Endothelial cell of umbilical vein (primary cell): ENCODE measurements around the gene VPS26C. TPM values are rescaled to one million over a fixed set of nuclear protein-coding genes. Genes with fewer than 3 reads are reported as not detected.

ENCODE experiments used
- BruUV-seq: library from RNA; stranded (reverse); fragments of 400-500 nt; replicated peaks from 2 replicates; lab custom pipeline; 2021; lab: Mats Ljungman, UMichigan
- CTCF ChIA-PET: fragments of 300-600, 350-600 bp; sonication (Branson Sonifier 250); formaldehyde crosslinking; loops from one replicate; lab custom pipeline; 2021; ENCODE audit warnings: antibody characterized with exemption, inconsistent platforms; lab: Charles Lee
- POLR2A ChIA-PET: fragments of 300-600, 350-600 bp; sonication (Branson Sonifier 250); formaldehyde crosslinking; loops from one replicate; lab custom pipeline; 2021; ENCODE audit warnings: antibody characterized with exemption, inconsistent platforms; lab: Charles Lee
- DNase-seq: peaks from one replicate; pipeline ENCODE4 v3.0.0-alpha.2; 2011; ENCODE audit warnings: low read depth, low spot score
- FAIRE-seq: peaks from 2 replicates; lab custom pipeline; 2011; peaks lifted over from hg19 to GRCh38; lab: Jason Lieb, UNC
- H2AFZ ChIP-seq: 2 replicates; pipeline ENCODE4 v1.6.0; 2012; ENCODE audit warnings: low read depth, low read length, control low read depth, inconsistent platforms
- H3K27ac ChIP-seq: 2 replicates; pipeline ENCODE4 v1.5.1; 2011; ENCODE audit warnings: low read depth, mild to moderate bottlenecking, control low read depth, low read length, moderate library complexity; ENCODE audit not compliant: insufficient read depth
- H3K27me3 ChIP-seq, 2 experiments: 2 replicates each; pipeline versions ENCODE4 v1.6.0 to v1.6.1; 2011; ENCODE audit warnings: low read length in 2 of 2, mixed read lengths in 1 of 2; ENCODE audit not compliant: control insufficient read depth in 2 of 2, insufficient read depth in 2 of 2
- H3K36me3 ChIP-seq, 2 experiments: 2 replicates in 1 of 2; 3 replicates in 1 of 2; pipeline ENCODE4 v1.5.1; 2011; ENCODE audit warnings: low read length in 2 of 2, mild to moderate bottlenecking in 1 of 2, moderate library complexity in 1 of 2; ENCODE audit not compliant: control insufficient read depth in 2 of 2, insufficient read depth in 2 of 2; ENCODE audit errors: extremely low read depth in 1 of 2
- H3K4me1 ChIP-seq: 3 replicates; pipeline ENCODE4 v1.5.1; 2011; ENCODE audit warnings: mild to moderate bottlenecking, low read length; ENCODE audit not compliant: control insufficient read depth, insufficient read depth; ENCODE audit errors: extremely low read depth
- H3K4me2 ChIP-seq: 2 replicates; pipeline ENCODE4 v1.6.1; 2011; ENCODE audit warnings: low read length, control low read depth, mixed read lengths; ENCODE audit not compliant: insufficient read depth
- H3K4me3 ChIP-seq, 3 experiments: fragments of 200-600 bp in 1 of 3; sonication (generic), shearing (Covaris generic) in 1 of 3; replicated peaks in 1 of 3; 2 replicates each; pipeline ENCODE4 v1.5.1; 2011 to 2016; ENCODE audit warnings: control low read depth in 3 of 3, low read length in 3 of 3, mild to moderate bottlenecking in 2 of 3, inconsistent platforms in 1 of 3, low read depth in 1 of 3, moderate library complexity in 1 of 3; ENCODE audit not compliant: insufficient read depth in 1 of 3
- H3K79me2 ChIP-seq: 2 replicates; pipeline ENCODE4 v1.6.0; 2012; ENCODE audit warnings: low read length, inconsistent platforms; ENCODE audit not compliant: control insufficient read depth, insufficient read depth
- H3K9ac ChIP-seq: replicated peaks from 2 replicates; pipeline ENCODE3; 2011; ENCODE audit warnings: low read length, control low read depth; ENCODE audit not compliant: insufficient read depth; ENCODE audit errors: extremely low read depth
- H3K9me1 ChIP-seq: replicated peaks from 3 replicates; pipeline ENCODE4 v1.6.0; 2011; ENCODE audit warnings: mild to moderate bottlenecking, low read length; ENCODE audit not compliant: control insufficient read depth, insufficient read depth; ENCODE audit errors: extremely low read depth
- H3K9me3 ChIP-seq: replicated peaks from 2 replicates; pipeline ENCODE4 v1.5.1; 2012; ENCODE audit warnings: low read length, inconsistent platforms; ENCODE audit not compliant: control insufficient read depth, insufficient read depth
- H4K20me1 ChIP-seq: replicated peaks from 2 replicates; pipeline ENCODE3; 2011; ENCODE audit warnings: mild to moderate bottlenecking, low read length; ENCODE audit not compliant: control insufficient read depth, insufficient read depth; ENCODE audit errors: extremely low read depth
- EZH2 ChIP-seq: IDR thresholded peaks from 2 replicates; pipeline ENCODE4 v1.6.1; 2012; ENCODE audit warnings: borderline replicate concordance, low read depth, mild to moderate bottlenecking, moderate library complexity, low read length, inconsistent platforms; ENCODE audit not compliant: severe bottlenecking
- FOS ChIP-seq: IDR thresholded peaks from 2 replicates; pipeline ENCODE4 v1.6.1; 2011; ENCODE audit warnings: mild to moderate bottlenecking, low read length, moderate library complexity, borderline replicate concordance; ENCODE audit not compliant: insufficient read depth
- GATA2 ChIP-seq: IDR thresholded peaks from 2 replicates; pipeline ENCODE4 v1.7.0; 2011; ENCODE audit warnings: low read depth, mild to moderate bottlenecking, moderate library complexity, mixed read lengths, low read length; ENCODE audit not compliant: insufficient read length, insufficient read depth
- JUN ChIP-seq: IDR thresholded peaks from 2 replicates; pipeline ENCODE4 v1.6.1; 2011; ENCODE audit warnings: borderline replicate concordance, low read depth; ENCODE audit not compliant: insufficient read length, insufficient read depth
- MYC ChIP-seq: IDR thresholded peaks from one replicate; pipeline ENCODE4 v1.6.1; 2011; ENCODE audit warnings: mild to moderate bottlenecking, low read depth, low read length
- POLR2A ChIP-seq: IDR thresholded peaks from 2 replicates; pipeline ENCODE4 v1.6.1; 2012; ENCODE audit warnings: low read depth, mild to moderate bottlenecking, control low read depth, low read length
- POLR2AphosphoS5 ChIP-seq: IDR thresholded peaks from 2 replicates; pipeline ENCODE4 v1.6.1; 2012; ENCODE audit warnings: low read depth, mild to moderate bottlenecking, control low read depth, low read length, moderate library complexity; ENCODE audit not compliant: insufficient read depth
- dilution Hi-C: fragments of 300-500 bp; cut with MboI; formaldehyde crosslinking; loops from one replicate; pipeline ENCODE4 v1.15.0; 2019; ENCODE audit warnings: low sequenced_read_pairs; ENCODE audit not compliant: extremely low pct_ligation_motif_present
- intact Hi-C: fragments of 100-400 bp; cut with micrococcal nuclease; formaldehyde crosslinking; loops from one replicate; pipeline ENCODE4 v1.10.0; 2022
- polyA plus RNA-seq, 4 experiments: library from polyadenylated mRNA; depleted of rRNA in 3 of 4; stranded (reverse) in 3 of 4; unstranded in 1 of 4; fragments of >200 nt; gene quantifications; 2 replicates each; pipeline versions ENCODE4 v1.2.1 to v1.2.3, GENCODE V29; 2011 to 2012; ENCODE audit warnings: missing spikeins in 1 of 4
- total RNA-seq: library from RNA; stranded (reverse); gene quantifications from 2 replicates; pipeline ENCODE4 v1.2.3, GENCODE V29; 2021
- TF ChIP-seq, protein P1 (sequence below): IDR thresholded peaks from 2 replicates; pipeline ENCODE4 v1.6.1; 2011; ENCODE audit not compliant: insufficient read depth, insufficient read length
- TF ChIP-seq, protein P2 (sequence below), 2 donors: IDR thresholded peaks; 1 replicate in 1 of 2; 2 replicates in 1 of 2; pipeline ENCODE4 v1.5.1; 2011; ENCODE audit warnings: low read length in 2 of 2, mild to moderate bottlenecking in 2 of 2, moderate library complexity in 2 of 2, control low read depth in 1 of 2, inconsistent platforms in 1 of 2, low read depth in 1 of 2; ENCODE audit not compliant: insufficient read depth in 1 of 2; ENCODE audit errors: extremely low read depth in 1 of 2

Gene VPS26C
- total and polyA plus RNA-seq, 2 donors (not counting 3 experiments of a cell fraction or from before 2014, with no cell fraction given) = 35.2 to 53.7 TPM

DNA sequence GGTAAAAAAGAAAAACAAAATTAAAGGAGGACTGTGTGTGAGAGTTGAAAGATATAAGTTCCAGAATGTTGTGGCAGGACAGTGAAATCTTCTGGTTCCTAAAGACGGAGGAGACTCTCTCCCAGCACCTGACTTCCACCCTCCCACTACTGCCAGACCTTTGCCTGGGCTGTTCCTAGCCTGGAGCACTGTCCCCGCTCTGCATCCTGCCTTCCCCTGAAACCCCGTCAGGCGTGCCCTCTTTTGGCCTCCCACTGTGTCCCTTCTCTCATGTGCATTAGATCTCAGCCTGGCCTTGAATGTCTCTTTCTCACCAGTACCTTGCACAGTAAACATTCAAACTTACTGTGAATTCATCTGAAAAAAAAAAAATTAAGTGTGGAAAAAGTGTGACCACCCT is 74.1 kb downstream of the VPS26C start:
- H3K9me3 ChIP-seq = no peaks in the 10 kb centered on the region
- H3K27me3 ChIP-seq = no peaks in the 10 kb centered on the region
- H3K79me2 ChIP-seq = no peaks in the 10 kb centered on the region
- no peaks in the 10 kb centered on the region for H3K4me1 ChIP-seq
- H3K27ac ChIP-seq = no peak overlapping the region
- H3K9ac ChIP-seq = no peak overlapping the region
- no peak overlapping the region for H2AFZ ChIP-seq
- dilution Hi-C loops (no loop called here), intact Hi-C loops (no loop called here)
- ChIA-PET POLR2A (no interaction called here), CTCF (no interaction called here)
- H3K4me3 ChIP-seq = no peak overlapping the region
- DNase-seq (no peak), FAIRE-seq (no peak)
- TF ChIP-seq FOS (no peak), GATA2 (no peak), POLR2A (no peak), POLR2AphosphoS5 (no peak), EZH2 (no peak), MYC (no peak), JUN (no peak)
- TF ChIP-seq, protein P1, sequence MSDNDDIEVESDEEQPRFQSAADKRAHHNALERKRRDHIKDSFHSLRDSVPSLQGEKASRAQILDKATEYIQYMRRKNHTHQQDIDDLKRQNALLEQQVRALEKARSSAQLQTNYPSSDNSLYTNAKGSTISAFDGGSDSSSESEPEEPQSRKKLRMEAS = no peak
- TF ChIP-seq, protein P2, sequence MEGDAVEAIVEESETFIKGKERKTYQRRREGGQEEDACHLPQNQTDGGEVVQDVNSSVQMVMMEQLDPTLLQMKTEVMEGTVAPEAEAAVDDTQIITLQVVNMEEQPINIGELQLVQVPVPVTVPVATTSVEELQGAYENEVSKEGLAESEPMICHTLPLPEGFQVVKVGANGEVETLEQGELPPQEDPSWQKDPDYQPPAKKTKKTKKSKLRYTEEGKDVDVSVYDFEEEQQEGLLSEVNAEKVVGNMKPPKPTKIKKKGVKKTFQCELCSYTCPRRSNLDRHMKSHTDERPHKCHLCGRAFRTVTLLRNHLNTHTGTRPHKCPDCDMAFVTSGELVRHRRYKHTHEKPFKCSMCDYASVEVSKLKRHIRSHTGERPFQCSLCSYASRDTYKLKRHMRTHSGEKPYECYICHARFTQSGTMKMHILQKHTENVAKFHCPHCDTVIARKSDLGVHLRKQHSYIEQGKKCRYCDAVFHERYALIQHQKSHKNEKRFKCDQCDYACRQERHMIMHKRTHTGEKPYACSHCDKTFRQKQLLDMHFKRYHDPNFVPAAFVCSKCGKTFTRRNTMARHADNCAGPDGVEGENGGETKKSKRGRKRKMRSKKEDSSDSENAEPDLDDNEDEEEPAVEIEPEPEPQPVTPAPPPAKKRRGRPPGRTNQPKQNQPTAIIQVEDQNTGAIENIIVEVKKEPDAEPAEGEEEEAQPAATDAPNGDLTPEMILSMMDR (IDR thresholded peaks at IDR 0.05; ENCODE audit: extremely low read depth in 1 of 2, insufficient read depth in 1 of 2, low read depth in 1 of 2, low read length in 2 of 2) = no peak
- no peak overlapping the region for H3K4me2 ChIP-seq
- no TSS peak for BruUV-seq
- peaks cover 10% of the 10 kb centered on the region in 2 experiments for H3K36me3 ChIP-seq
- no peaks in the 10 kb centered on the region for H3K9me1 ChIP-seq
- H4K20me1 ChIP-seq = no peaks in the 10 kb centered on the region
